GM12892 (cell line): ENCODE data around the gene SART1.

Experiments used
- POLR2A ChIP-seq: IDR thresholded peaks from 2 replicates; pipeline ENCODE4 v1.6.1; 2011; ENCODE audit warnings: low read depth, low read length, control low read depth
- POLR2AphosphoS5 ChIP-seq: IDR thresholded peaks from 2 replicates; pipeline ENCODE4 v1.6.1; 2011; ENCODE audit warnings: low read depth, low read length, control low read depth

DNA sequence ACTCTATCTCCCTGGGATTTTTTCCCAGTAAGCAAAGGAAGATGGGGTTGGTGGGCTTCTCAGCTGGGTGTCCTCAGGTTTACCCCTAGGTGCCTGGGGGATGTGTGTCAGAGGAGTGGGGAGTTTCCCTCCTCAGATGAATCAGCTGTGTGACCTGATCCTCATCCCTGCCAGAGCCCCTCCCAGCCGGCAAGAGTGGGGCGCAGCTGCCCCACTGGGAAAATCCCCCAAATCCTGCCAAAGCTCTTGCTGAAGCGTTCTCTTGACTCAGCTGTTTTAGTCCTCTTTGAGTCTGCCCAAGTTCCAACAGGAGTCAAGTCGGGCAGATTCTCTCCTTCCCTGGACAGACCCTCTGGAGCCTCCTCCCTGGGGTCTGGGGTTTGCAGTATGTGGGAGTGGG is 48.7 kb upstream of the SART1 start:
- TF ChIP-seq POLR2AphosphoS5, result no peak
- no peak for TF ChIP-seq POLR2A
